GM21786 (cell line): ENCODE results near the gene TRAF2.

Experiments
- ATAC-seq: cut with Tn5 transposase; IDR thresholded peaks from one replicate; pipeline ENCODE4 v1.9.1; 2021; ENCODE audit not compliant: unreplicated experiment

TRAF2 gene

DNA sequence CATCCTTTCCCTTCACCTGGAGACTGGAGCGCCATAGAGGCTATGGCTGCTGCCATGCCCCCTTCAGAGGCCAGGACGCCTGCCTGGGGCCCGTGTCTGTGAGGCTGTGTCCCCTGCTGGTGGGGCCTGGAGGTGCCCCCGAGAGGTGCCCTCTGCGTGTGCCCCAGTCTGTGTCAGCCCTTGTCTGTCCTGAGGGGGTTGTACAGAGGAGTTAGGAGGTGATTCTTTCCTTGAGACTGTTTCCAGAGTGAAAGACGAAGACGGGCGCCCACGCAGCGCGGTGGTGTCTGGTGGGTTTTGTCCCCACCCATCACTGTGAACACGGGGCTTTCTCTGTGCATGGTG is 24.6 kb downstream of the TRAF2 start:
- no peak for ATAC-seq

- ATAC-seq = no peak
Measured at GRCh38 chr9:136913701-136914438, 27.6 kb downstream of the TRAF2 start.

DNA sequence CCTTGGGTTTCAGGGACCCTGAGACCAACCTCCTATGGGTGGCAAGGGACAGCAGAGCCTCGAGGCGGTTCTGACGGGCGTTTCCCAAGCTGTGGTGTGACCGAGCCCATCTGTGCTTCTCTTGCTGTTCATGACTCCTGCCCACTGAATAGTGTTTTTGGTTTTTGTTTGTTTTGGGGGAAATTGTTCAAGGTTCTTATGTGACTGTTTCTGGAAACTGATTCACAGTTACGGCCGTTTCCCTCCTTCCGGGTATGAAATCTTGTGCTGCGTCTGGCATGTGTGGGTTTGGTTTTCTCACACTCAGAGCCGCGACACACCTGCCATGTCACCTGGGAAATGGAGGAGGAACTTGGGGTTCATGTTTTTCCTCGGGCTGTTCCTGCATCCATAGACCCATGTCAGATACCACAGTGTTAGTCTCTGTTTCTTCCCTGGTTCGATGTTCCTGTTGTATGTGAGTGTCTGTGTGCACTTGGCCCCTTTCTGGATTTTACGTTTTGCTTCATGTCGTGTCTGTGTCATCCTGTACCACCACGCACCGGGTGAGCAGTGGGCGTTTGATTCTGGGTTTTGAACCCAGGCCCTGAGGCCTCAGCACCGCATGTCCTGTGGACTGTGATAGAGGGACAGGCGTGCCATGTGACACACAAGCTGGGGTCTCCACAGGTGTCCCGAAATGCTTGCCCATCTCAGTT is 29.5 kb downstream of the TRAF2 start:
- ATAC-seq = no peak

DNA sequence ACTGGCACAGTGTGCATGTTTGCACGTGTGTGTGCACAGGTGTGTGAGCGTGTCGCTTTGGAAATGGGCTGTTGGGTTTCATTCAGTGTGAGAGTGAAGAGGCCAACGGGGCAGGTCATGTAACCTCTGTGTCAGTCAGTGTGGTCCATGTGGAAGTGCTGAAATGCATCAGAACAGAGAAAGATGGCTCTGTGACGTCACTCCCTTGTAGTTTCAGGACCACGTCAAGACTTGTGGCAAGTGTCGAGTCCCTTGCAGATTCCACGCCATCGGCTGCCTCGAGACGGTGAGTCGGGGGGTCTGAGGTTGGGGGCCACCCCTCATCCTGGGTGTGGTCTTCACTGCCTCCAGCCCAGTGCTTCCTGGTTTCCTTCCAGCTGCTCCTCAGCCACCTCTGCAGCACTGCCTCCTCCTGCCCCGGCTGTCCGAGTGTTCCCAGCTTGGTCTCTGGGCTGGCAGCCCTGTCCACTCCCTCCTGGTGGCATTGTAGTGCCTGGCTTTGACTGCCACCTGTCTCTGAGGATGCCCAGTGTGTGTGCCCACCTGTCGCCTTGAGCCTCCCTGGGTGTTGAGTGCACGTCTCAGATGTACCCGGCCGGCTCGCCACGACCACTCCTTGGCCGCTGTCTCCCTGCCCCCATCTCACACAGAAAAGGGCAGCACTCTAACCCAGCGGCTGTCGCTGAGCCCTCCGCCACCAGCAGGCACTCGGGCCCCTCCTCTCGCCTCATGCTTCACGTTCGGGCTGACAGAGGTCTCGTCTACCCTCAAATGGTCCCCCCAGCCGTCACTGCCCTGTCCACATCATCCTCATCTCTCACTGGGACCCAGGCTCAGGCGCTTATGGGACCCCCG is 30.2 kb downstream of the TRAF2 start:
- ATAC-seq = no peak

DNA sequence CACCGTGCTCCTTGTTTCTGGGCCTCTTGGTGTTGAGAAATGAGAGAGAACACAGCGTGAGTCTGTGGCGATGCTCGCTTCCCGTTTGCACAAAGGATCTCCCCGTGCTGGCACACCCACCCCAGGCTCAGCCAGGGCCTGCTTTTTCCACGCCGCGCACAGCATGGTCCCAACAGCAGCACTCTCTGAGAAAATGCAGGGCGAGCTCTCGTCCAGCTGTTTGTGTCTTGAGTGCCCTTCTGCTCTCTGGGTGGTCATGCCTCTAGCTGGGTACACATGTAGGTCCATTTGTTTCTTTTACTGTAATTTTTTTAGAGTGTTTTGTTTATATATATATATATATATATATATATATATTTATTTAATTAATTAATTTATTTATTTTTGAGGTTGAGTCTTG is 31.6 kb downstream of the TRAF2 start:
- no peak for ATAC-seq

- ATAC-seq = no peak
Measured at GRCh38 chr9:136920069-136920468, 33.8 kb downstream of the TRAF2 start.

DNA sequence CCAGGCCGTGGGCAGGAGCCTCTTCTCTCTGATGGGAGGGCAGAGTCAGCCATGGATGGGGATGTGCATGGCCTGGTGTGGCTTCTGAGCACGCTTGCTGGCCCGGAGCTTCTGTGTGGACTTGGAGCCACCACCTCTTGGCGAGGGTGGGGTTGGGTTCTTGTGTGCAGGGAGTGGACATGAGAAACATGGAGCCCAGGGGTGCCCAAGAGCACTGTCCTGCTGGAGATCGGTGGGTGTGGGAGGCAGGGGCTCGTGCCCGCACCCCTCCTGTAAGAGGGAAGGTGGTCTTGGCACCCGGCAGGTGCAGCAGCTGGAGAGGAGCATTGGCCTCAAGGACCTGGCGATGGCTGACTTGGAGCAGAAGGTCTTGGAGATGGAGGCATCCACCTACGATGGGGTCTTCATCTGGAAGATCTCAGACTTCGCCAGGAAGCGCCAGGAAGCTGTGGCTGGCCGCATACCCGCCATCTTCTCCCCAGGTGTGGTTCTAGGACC is 34.5 kb downstream of the TRAF2 start:
- ATAC-seq = no peak

DNA sequence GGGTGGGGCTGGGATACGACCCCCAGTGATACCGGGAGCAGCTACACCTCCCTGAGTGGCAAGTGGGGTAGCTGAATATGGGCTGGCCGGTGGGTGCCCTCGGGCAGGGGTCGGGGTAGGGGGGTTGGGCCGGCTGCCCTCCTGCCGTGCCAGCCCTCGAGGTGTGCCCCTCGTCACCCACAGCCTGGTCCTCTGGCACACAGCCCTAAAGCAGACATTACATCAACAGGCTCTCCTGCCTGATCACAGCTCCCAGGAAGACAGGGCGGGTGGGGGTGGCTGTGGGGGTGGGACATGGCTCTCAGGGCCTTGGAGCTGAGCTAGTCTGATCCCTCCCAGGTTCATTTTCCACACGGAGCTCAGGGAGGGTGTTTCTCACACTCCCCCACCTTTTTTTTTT is 35.0 kb downstream of the TRAF2 start:
- no peak for ATAC-seq

DNA sequence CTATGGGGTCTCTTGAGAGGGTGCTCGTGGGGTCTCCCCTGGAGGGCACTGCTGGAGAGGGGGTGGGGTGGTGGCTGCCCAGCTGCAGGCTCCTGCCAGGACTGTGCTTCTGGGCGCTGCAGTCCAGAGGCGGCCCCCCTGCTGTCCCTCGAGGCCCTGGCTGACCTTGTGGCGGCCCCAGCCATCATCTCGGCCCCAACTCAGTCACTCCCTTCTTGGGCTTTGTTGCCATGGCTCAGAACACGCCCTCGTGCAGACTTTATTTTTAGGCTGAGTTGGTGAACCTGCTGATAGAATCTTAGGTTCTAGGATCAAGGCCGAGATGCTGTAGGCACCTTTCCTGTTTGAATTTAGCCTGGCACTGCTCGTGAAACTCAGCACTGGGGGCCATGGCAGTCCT is 35.4 kb downstream of the TRAF2 start:
- no peak for ATAC-seq

- ATAC-seq = no peak
Measured at GRCh38 chr9:136922540-136922939, 36.2 kb downstream of the TRAF2 start.

DNA sequence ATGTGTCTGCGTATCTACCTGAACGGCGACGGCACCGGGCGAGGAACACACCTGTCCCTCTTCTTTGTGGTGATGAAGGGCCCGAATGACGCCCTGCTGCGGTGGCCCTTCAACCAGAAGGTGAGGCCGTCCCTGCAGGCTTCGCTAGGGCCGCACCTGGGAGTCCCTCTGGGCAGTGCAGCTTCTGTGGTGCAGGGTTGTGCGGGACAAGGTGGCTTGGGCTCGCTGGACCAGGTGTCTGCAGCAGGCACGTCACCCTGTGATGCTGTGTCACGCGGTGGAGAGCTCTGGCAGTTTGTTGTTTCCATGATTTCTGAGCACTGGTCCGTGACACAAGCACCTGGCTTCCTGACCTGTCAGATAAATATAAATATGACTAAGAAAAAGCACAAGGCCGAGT is 37.6 kb downstream of the TRAF2 start:
- no peak for ATAC-seq

DNA sequence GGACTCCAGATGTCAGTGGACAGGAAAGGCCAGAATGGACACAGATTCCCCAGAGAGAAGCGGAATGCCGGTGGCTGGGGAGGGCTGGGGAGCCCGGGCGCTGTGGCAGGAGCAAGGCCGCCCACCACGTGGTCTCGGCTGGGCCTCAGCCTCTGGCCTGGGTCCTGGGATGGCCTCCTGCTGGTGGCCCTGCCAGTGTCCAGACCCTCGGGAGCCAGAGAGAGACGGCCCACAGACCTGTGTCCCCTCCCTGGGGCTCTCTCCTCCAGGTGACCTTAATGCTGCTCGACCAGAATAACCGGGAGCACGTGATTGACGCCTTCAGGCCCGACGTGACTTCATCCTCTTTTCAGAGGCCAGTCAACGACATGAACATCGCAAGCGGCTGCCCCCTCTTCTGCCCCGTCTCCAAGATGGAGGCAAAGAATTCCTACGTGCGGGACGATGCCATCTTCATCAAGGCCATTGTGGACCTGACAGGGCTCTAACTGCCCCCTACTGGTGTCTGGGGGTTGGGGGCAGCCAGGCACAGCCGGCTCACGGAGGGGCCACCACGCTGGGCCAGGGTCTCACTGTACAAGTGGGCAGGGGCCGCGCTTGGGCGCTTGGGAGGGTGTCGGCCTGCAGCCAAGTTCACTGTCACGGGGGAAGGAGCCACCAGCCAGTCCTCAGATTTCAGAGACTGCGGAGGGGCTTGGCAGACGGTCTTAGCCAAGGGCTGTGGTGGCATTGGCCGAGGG is 39.3 kb downstream of the TRAF2 start:
- ATAC-seq = no peak

GRCh38 chr9:136926154-136926704 is 39.9 kb downstream of the TRAF2 start:
- ATAC-seq = no peak

GRCh38 chr9:136926749-136927148 is 40.4 kb downstream of the TRAF2 start:
- no peak for ATAC-seq

GRCh38 chr9:136927343-136928271 is 41.3 kb downstream of the TRAF2 start:
- ATAC-seq = no peak

DNA sequence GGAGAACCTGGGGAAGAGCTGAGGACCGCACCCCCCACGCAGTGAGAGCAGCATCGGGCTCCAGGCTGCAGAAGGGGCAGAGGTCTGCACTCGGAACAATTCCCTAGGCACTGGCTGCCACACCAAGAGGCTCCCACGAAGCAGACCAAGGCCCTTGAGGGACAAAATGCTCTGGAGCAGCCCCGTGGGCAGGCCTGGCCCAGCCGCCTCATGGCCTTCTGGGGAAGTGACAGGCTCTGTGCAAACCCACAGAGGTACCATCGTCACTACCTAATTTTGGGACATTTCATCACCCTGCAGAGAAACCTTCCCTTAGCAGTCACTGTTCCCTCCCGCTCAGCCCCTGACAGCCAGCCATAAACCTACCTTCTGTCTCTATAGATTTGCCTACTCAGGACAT is 42.3 kb downstream of the TRAF2 start:
- no peak for ATAC-seq

DNA sequence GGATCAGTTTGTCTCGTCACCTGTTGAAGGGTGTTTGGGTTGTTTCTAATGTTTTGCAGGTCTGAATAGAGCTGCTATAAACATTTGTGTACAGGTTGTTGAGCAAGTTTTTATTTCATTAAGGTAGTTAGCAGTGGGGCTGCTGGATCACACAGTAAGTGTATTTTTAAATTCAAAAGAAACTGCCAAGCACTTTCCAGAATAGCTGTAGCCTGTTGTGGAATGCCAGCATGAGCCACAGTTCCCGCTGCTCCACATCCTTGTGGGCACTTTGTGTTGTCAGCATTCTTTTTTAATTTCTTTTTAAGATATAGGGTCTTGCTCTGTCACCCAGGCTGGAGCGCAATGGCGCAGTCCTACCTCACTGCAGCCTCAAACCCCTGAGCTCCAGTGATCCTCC is 43.7 kb downstream of the TRAF2 start:
- no peak for ATAC-seq

DNA sequence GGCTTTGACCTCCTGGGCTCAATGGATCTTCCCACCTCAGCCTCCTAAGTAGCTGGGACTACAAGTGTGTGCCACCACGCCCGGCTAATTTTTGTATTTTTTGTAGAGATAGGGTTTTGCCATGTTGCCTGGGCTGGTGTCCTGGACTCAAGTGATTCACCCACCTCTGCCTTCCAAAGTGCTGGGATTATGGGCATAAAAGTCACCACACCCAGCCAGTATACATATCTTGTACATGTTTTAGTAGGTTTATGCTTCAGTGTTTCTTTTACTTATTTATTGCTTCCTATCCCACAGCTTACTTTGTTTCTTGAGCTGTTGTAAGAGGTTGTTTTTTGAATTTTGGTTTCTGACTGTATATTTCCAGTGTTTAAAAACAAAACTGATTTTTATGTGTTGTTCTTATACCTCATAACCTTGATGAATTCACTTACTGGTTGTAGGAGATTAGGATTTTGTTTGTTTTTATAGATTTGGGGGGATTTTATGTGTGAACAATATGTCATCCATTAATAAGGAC is 45.4 kb downstream of the TRAF2 start:
- no peak for ATAC-seq

DNA sequence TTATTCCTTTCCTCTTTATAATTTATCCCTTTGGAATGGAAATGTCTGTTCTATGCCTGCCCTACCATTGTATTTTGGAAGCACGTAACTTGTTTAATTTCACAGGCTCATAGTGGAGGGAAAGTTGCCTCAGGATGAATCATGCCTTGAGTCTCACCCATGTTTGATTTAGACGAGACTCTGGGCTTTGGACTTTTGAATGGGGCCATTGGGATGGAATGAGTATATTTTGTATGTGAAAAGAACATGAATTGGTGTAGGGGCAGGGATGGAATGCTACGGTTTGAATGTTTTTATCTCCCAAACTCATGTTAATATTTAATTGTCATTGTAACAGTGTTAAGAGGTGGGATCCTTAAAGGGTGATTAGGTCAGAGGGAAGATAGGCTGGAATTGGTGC is 48.0 kb downstream of the TRAF2 start:
- no peak for ATAC-seq
